GM06990 (cell line): Measurements from ENCODE around the gene KASH5.
A peak's percentile ranks its signal among the peaks of the same experiment; 100 is the strongest.

Source experiments
- DNase-seq: peaks from one replicate; pipeline ENCODE4 v3.0.0-alpha.2; 2011; ENCODE audit not compliant: insufficient read length; ENCODE audit errors: extremely low read depth
- H3K27me3 ChIP-seq: replicated peaks from 2 replicates; pipeline ENCODE4 v1.6.0; 2011; ENCODE audit warnings: low read length; ENCODE audit not compliant: control insufficient read depth, insufficient read depth
- H3K36me3 ChIP-seq: 2 replicates; pipeline ENCODE4 v1.5.1; 2011; ENCODE audit warnings: low read length; ENCODE audit not compliant: control insufficient read depth, insufficient read depth
- H3K4me3 ChIP-seq: replicated peaks from 2 replicates; pipeline ENCODE4 v1.5.1; 2011; ENCODE audit warnings: low read depth, mild to moderate bottlenecking, control low read depth, low read length
- TF ChIP-seq, protein P1 (sequence below): IDR thresholded peaks from 2 replicates; pipeline ENCODE4 v1.5.1; 2011; ENCODE audit warnings: low read length, control low read depth, mild to moderate bottlenecking, inconsistent platforms; ENCODE audit not compliant: insufficient read depth, poor library complexity, severe bottlenecking

The KASH5 gene, protein sequence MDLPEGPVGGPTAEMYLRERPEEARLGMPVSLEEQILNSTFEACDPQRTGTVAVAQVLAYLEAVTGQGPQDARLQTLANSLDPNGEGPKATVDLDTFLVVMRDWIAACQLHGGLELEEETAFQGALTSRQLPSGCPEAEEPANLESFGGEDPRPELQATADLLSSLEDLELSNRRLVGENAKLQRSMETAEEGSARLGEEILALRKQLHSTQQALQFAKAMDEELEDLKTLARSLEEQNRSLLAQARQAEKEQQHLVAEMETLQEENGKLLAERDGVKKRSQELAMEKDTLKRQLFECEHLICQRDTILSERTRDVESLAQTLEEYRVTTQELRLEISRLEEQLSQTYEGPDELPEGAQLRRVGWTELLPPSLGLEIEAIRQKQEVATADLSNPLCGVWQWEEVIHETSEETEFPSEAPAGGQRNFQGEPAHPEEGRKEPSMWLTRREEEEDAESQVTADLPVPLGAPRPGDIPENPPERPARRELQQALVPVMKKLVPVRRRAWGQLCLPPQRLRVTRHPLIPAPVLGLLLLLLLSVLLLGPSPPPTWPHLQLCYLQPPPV

GRCh38 chr19:49387936-49388372, at the start of gene KASH5:
Gene KASH5 (plus strand): TSS chr19:49388249. CDS start chr19:49390884, 2,635 bp downstream.
- H3K27me3 ChIP-seq = no peaks in the 10 kb centered on the region
- TF ChIP-seq, protein P1, sequence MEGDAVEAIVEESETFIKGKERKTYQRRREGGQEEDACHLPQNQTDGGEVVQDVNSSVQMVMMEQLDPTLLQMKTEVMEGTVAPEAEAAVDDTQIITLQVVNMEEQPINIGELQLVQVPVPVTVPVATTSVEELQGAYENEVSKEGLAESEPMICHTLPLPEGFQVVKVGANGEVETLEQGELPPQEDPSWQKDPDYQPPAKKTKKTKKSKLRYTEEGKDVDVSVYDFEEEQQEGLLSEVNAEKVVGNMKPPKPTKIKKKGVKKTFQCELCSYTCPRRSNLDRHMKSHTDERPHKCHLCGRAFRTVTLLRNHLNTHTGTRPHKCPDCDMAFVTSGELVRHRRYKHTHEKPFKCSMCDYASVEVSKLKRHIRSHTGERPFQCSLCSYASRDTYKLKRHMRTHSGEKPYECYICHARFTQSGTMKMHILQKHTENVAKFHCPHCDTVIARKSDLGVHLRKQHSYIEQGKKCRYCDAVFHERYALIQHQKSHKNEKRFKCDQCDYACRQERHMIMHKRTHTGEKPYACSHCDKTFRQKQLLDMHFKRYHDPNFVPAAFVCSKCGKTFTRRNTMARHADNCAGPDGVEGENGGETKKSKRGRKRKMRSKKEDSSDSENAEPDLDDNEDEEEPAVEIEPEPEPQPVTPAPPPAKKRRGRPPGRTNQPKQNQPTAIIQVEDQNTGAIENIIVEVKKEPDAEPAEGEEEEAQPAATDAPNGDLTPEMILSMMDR = no peak
- no peaks in the 10 kb centered on the region for H3K36me3 ChIP-seq
- H3K4me3 ChIP-seq = peak within 1 kb of the TSS; percentile 33
- peak; percentile 96 for DNase-seq

DNA sequence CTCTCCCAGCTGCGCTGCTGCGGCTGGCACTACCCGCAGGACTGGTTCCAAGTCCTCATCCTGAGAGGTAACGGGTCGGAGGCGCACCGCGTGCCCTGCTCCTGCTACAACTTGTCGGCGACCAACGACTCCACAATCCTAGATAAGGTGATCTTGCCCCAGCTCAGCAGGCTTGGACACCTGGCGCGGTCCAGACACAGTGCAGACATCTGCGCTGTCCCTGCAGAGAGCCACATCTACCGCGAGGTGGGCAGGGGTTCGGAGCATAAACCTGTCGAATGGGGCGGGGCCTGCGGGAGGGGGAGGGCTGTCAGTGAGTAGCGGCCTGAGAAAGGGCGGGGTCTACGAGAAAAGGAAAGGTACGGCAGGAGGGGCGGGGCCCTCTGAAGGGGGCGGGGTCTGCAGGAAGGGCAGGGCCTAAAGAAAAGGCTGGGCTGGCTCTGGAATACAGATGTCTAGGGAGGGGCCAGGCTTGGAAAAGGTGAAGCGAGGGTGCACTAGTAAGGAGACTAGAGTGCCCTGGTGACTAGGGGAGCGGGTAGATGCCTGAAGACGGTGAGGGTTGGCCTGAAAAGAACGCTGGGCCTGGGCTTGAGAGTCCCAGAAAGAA, 49.3 kb upstream of the KASH5 start:
- Histone ChIP-seq H3K36me3 (peaks cover 18% of the 10 kb centered on the region), H3K27me3 (no peaks in the 10 kb centered on the region), H3K4me3 (peak overlapping the region; percentile 4; the same call in 1 of the 2 replicates)
- TF ChIP-seq, protein P1 = no peak
- DNase-seq = peak; percentile 51

DNA sequence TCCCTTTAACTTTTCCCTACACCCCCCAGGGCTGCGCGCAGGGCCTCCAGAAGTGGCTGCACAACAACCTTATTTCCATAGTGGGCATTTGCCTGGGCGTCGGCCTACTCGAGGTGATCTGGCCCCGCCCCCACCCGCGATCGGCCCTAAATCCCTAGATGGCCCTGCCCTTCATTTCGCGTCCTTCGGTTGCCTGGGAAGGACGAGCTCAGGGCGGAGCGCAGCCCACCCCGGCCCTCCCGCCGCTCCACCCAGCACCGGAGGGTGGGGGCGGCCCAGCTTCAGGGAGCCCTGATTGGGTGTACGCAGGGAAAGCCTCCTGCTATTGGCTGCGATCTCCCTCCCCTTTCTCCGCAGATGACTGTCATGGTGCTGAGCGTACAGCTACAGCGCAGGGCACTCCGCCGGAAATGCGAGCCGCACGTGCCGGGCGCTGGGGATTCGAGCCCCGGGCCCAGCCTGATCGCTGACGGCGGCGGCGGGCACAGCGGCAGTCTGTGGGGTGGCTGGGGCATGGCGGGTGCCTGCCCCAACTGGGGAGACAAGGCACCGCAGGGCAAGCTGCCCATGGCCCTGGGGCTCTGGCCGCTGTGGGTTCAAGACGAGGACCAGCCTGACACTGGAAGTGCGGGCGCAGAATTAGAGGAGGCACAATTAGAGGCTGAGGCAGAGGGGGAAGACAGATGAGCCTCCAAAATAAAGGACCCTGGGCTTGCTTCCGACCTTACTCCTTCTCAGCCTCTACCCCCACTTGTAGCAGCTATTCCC, 48.6 kb upstream of the KASH5 start:
- Histone ChIP-seq H3K4me3 (peak overlapping the region; percentile 32), H3K36me3 (peaks cover 18% of the 10 kb centered on the region), H3K27me3 (no peaks in the 10 kb centered on the region)
- DNase-seq = peak; percentile 48
- TF ChIP-seq, protein P1 = no peak

GRCh38 chr19:49340069-49340864, 47.8 kb upstream of the KASH5 start:
- peaks cover 18% of the 10 kb centered on the region for H3K36me3 ChIP-seq
- H3K27me3 ChIP-seq = no peaks in the 10 kb centered on the region
- peak overlapping the region; percentile 32 for H3K4me3 ChIP-seq
- TF ChIP-seq, protein P1 = no peak
- peak; percentile 92 for DNase-seq
